ENCODE data around the gene ALAS1. TPM values are rescaled to one million over a fixed set of nuclear protein-coding genes. Genes with fewer than 3 reads are reported as not detected.

ALAS1 gene
- polyA plus RNA-seq, 1 donor (not counting 4 experiments of a cell fraction or from before 2014, with no cell fraction given) = 74.1 TPM

DNA sequence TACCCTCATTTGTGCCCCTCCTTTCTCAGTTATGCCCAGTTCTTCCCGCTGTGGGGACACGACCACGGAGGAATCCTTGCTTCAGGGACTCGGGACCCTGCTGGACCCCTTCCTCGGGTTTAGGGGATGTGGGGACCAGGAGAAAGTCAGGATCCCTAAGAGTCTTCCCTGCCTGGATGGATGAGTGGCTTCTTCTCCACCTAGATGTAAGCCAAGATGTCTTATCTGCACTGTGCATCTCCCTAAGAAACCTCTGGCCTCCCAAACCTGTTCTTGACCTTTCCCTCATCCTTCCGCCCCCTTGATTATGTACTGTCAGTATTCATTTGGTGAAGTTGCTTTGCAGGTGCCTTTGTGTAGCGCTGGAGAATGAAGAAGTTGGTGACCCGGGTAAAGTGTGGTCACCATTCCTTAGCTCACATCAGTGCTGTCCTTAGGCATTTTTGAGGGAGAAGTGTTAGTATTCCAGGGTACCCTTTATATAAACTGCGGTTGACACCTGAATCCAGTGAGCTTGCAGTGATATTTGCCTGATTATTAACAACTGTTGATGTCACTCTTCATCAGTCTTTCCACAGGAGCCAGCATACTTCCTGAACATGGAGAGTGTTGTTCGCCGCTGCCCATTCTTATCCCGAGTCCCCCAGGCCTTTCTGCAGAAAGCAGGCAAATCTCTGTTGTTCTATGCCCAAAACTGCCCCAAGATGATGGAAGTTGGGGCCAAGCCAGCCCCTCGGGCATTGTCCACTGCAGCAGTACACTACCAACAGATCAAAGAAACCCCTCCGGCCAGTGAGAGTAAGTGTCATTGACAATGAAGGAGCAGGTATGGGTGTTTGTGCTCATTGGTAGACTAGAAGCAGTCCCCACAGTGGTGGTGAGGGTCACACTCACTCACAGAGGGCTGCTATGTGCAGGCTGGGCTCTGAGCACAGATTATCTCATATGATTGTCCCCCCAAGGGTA lies 966 bp downstream of the ALAS1 start:
- no peak overlapping the region for H2AFZ ChIP-seq (ENCODE audit: control insufficient read depth, low read length)
- H3K4me2 ChIP-seq (ENCODE audit: control insufficient read depth, extremely low read depth, insufficient read depth, low read depth, low read length) = peak overlapping the region; percentile 94

DNA sequence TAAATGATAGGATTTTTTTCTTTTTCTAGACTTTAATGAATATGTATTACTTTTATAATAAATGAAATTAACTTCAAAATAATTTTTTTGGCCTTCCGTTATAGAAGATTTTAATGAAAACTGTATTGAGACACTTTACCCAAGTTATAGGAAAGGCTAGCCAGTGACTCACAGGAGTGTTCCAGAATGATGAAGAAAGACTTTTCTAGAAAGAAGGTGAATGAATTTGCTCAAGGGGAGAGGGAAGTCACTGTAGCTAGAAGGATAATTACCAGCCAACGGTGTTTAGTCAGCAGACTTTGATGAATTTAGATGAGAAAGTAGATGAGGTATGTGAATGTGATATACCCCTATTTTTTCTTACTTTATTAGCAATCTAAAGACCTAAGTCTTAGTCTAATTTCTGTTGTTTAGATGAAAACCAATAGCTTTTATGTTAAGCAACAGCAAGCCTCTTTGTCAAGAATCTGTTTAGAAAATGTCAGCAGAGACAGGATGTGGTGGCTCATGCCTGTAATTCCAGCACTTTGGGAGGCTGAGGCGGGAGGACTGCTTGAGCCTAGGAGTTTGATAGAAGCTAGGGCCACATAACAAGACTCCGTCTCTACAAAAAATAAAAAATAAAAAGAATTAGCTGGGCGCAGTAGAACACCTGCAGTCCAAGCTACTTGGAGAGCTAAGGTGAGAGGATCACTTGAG lies 3.2 kb downstream of the ALAS1 start:
- H3K27ac ChIP-seq (ENCODE audit: control insufficient read depth, insufficient read depth, low read length) = no peak overlapping the region
- no peak overlapping the region for H3K4me2 ChIP-seq (ENCODE audit: control insufficient read depth, extremely low read depth, insufficient read depth, low read depth, low read length)

More for the DNA sequence above, 966 bp downstream of the ALAS1 start:
- dilution Hi-C loops (cut with MboI; ENCODE audit: extremely low pct_ligation_motif_present, low sequenced_read_pairs) = no loop called here
- peak; percentile 55 for FAIRE-seq
- DNase-seq (ENCODE audit: low read depth, low spot score) = no peak
- no peaks in the 10 kb centered on the region for H3K9me3 ChIP-seq (ENCODE audit: control insufficient read depth, low read depth, low read length)
- peak overlapping the region; percentile 86 for H3K9ac ChIP-seq (ENCODE audit: control insufficient read depth, extremely low read depth, insufficient read depth, low read length)
- no peaks in the 10 kb centered on the region for H3K27me3 ChIP-seq (ENCODE audit: control insufficient read depth, extremely low read depth, insufficient read depth, low read length)
- H4K20me1 ChIP-seq (ENCODE audit: control insufficient read depth, extremely low read depth, insufficient read depth, low read length) = no peaks in the 10 kb centered on the region
- no peak for TF ChIP-seq CTCF (optimal IDR thresholded peaks at IDR 0.05 in 1 of 3, IDR thresholded peaks at IDR 0.05 in 1 of 3, conservative IDR thresholded peaks at IDR 0.05 in 1 of 3; ENCODE audit: extremely low read depth in 1 of 3, insufficient read depth in 2 of 3, low read length in 3 of 3)
- TF ChIP-seq EZH2 (IDR thresholded peaks at IDR 0.05; ENCODE audit: low read length) = no peak
- no peaks in the 10 kb centered on the region for H3K9me1 ChIP-seq (ENCODE audit: control insufficient read depth, extremely low read depth, insufficient read depth, low read length)
- peak overlapping the region; percentile 62 to 93 (median 92) for H3K4me3 ChIP-seq (ENCODE audit: control insufficient read depth in 2 of 3, extremely low read depth in 1 of 3, insufficient read depth in 2 of 3, low read depth in 1 of 3, low read length in 3 of 3)
- H3K27ac ChIP-seq (ENCODE audit: control insufficient read depth, insufficient read depth, low read length) = peak overlapping the region; percentile 66
- H3K36me3 ChIP-seq (ENCODE audit: control insufficient read depth in 2 of 2, extremely low read depth in 1 of 2, insufficient read depth in 2 of 2, low read length in 2 of 2) = peaks cover 14 to 26% of the 10 kb centered on the region in 2 experiments
- peaks cover 18% of the 10 kb centered on the region for H3K79me2 ChIP-seq (ENCODE audit: control insufficient read depth, insufficient read depth, low read length)
- peaks cover 23% of the 10 kb centered on the region for H3K4me1 ChIP-seq (ENCODE audit: control insufficient read depth, extremely low read depth, insufficient read depth, low read length)

More for the DNA sequence above, 3.2 kb downstream of the ALAS1 start:
- H3K27me3 ChIP-seq (ENCODE audit: control insufficient read depth, extremely low read depth, insufficient read depth, low read length) = no peaks in the 10 kb centered on the region
- H3K9ac ChIP-seq (ENCODE audit: control insufficient read depth, extremely low read depth, insufficient read depth, low read length) = no peak overlapping the region
- no peaks in the 10 kb centered on the region for H3K9me1 ChIP-seq (ENCODE audit: control insufficient read depth, extremely low read depth, insufficient read depth, low read length)
- H3K4me1 ChIP-seq (ENCODE audit: control insufficient read depth, extremely low read depth, insufficient read depth, low read length) = peaks cover 37% of the 10 kb centered on the region
- H3K4me3 ChIP-seq (ENCODE audit: control insufficient read depth in 2 of 3, extremely low read depth in 1 of 3, insufficient read depth in 2 of 3, low read depth in 1 of 3, low read length in 3 of 3) = no peak overlapping the region
- H4K20me1 ChIP-seq (ENCODE audit: control insufficient read depth, extremely low read depth, insufficient read depth, low read length) = no peaks in the 10 kb centered on the region
- FAIRE-seq (no peak), DNase-seq (ENCODE audit: low read depth, low spot score) (no peak)
- H3K9me3 ChIP-seq (ENCODE audit: control insufficient read depth, low read depth, low read length) = no peaks in the 10 kb centered on the region
- H3K36me3 ChIP-seq (ENCODE audit: control insufficient read depth in 2 of 2, extremely low read depth in 1 of 2, insufficient read depth in 2 of 2, low read length in 2 of 2) = peaks cover 21 to 42% of the 10 kb centered on the region in 2 experiments
- peaks cover 18% of the 10 kb centered on the region for H3K79me2 ChIP-seq (ENCODE audit: control insufficient read depth, insufficient read depth, low read length)
- no peak overlapping the region for H2AFZ ChIP-seq (ENCODE audit: control insufficient read depth, low read length)
- TF ChIP-seq CTCF (optimal IDR thresholded peaks at IDR 0.05 in 1 of 3, IDR thresholded peaks at IDR 0.05 in 1 of 3, conservative IDR thresholded peaks at IDR 0.05 in 1 of 3; ENCODE audit: extremely low read depth in 1 of 3, insufficient read depth in 2 of 3, low read length in 3 of 3) (no peak), EZH2 (IDR thresholded peaks at IDR 0.05; ENCODE audit: low read length) (no peak)
- dilution Hi-C loops (cut with MboI; ENCODE audit: extremely low pct_ligation_motif_present, low sequenced_read_pairs) = no loop called here
